ENCODE data around the gene GAGE13. TPM values are rescaled to one million over a fixed set of nuclear protein-coding genes. Genes with fewer than 3 reads are reported as not detected.
"Not testable (repeated sequence)": the region's sequence is repeated elsewhere in the genome, so short reads cannot be mapped to it uniquely, and the experiment has no call there.

GAGE13 gene
- total RNA-seq, 1 donor from 2014 or later: not detected

DNA sequence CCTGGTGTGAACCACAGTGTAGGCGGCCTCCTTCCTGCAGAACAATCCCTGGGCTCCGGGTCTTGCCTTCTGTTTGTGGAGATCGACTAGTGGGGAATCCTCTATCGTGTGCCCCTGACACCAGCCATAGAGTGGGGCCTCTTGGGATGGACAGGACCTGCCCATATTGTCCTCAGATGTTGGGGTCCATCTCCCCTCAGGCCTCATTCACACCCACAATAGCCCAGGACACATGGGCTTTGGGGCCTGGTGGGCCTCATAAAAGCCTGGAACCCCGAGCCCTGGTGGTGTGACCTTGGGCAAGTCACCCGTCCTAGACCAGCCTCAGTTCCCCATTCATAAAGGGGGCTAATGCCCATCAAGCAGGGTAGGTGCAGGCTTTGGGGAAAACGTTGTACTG lies 41.2 kb upstream of the GAGE13 start:
- Mint-ChIP-seq H3K27me3 (ENCODE audit: unreplicated experiment) (no peaks in the 10 kb centered on the region), H3K4me1 (ENCODE audit: low read depth, unreplicated experiment) (no peaks in the 10 kb centered on the region), H3K4me3 (ENCODE audit: unreplicated experiment) (no peak overlapping the region), H3K27ac (ENCODE audit: unreplicated experiment) (no peak overlapping the region), H3K9me3 (ENCODE audit: unreplicated experiment) (no peaks in the 10 kb centered on the region), H3K36me3 (ENCODE audit: unreplicated experiment) (no peaks in the 10 kb centered on the region)
- TF ChIP-seq, protein P1, sequence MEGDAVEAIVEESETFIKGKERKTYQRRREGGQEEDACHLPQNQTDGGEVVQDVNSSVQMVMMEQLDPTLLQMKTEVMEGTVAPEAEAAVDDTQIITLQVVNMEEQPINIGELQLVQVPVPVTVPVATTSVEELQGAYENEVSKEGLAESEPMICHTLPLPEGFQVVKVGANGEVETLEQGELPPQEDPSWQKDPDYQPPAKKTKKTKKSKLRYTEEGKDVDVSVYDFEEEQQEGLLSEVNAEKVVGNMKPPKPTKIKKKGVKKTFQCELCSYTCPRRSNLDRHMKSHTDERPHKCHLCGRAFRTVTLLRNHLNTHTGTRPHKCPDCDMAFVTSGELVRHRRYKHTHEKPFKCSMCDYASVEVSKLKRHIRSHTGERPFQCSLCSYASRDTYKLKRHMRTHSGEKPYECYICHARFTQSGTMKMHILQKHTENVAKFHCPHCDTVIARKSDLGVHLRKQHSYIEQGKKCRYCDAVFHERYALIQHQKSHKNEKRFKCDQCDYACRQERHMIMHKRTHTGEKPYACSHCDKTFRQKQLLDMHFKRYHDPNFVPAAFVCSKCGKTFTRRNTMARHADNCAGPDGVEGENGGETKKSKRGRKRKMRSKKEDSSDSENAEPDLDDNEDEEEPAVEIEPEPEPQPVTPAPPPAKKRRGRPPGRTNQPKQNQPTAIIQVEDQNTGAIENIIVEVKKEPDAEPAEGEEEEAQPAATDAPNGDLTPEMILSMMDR (IDR thresholded peaks at IDR 0.05; ENCODE audit: partially characterized antibody, unreplicated experiment): no peak
- no peak for DNase-seq

DNA sequence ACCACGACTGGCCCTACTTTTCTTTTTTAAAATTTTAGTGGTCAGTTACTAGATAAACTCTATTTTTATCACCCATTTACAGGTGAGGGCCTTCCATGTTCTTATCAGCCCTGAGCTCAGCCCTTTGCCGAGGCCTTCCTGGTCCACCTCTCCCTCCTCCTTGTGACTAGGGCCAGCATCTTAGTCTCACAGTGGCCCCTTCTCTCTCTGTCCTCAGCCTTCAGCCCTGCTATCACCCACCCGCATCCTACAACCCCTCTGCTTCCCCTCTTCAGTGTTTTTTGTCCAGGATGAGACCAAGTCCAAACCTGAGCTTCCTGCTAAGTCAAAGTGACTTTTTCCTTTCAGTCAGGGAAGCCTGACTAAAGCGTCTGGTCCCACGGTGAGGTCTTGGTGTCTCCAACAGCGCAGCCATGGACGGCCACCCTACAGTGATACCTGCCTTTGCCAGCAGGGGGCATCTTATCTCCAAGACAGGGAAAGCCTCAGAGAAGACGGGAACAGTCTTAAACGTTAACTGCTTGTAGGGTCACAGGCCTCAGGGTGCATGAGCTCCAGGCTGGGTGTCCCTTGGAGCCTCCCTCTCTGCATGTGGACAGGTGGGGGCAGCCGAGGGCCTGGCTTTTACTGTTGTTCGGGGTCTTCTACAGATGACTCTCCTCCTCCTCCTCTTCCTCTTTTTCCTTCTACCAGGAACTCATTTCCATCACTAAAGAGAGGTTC lies 39.6 kb upstream of the GAGE13 start:
- TF ChIP-seq, protein P1 (IDR thresholded peaks at IDR 0.05; ENCODE audit: partially characterized antibody, unreplicated experiment): peak; percentile 76
- Mint-ChIP-seq H3K9me3 (ENCODE audit: unreplicated experiment) (no peaks in the 10 kb centered on the region), H3K4me3 (ENCODE audit: unreplicated experiment) (no peak overlapping the region), H3K36me3 (ENCODE audit: unreplicated experiment) (no peaks in the 10 kb centered on the region), H3K4me1 (ENCODE audit: low read depth, unreplicated experiment) (no peaks in the 10 kb centered on the region), H3K27me3 (ENCODE audit: unreplicated experiment) (no peaks in the 10 kb centered on the region), H3K27ac (ENCODE audit: unreplicated experiment) (no peak overlapping the region)
- peak; percentile 80 for DNase-seq

- Mint-ChIP-seq H3K27ac (ENCODE audit: unreplicated experiment) (no peak overlapping the region), H3K4me3 (ENCODE audit: unreplicated experiment) (no peak overlapping the region), H3K9me3 (ENCODE audit: unreplicated experiment) (peaks cover under 1% of the 10 kb centered on the region), H3K27me3 (ENCODE audit: unreplicated experiment) (no peaks in the 10 kb centered on the region), H3K4me1 (ENCODE audit: low read depth, unreplicated experiment) (no peaks in the 10 kb centered on the region), H3K36me3 (ENCODE audit: unreplicated experiment) (no peaks in the 10 kb centered on the region)
- no peak for DNase-seq
- TF ChIP-seq, protein P1 (IDR thresholded peaks at IDR 0.05; ENCODE audit: partially characterized antibody, unreplicated experiment): no peak
These were observed 38.7 kb upstream of the GAGE13 start for GRCh38 chrX:49292400-49293362.

GRCh38 chrX:49299293-49299692 lies 32.1 kb upstream of the GAGE13 start:
- H3K27me3 Mint-ChIP-seq (ENCODE audit: unreplicated experiment); H3K4me1 Mint-ChIP-seq (ENCODE audit: low read depth, unreplicated experiment); H3K9me3 Mint-ChIP-seq (ENCODE audit: unreplicated experiment); H3K27ac Mint-ChIP-seq (ENCODE audit: unreplicated experiment); DNase-seq; H3K4me3 Mint-ChIP-seq (ENCODE audit: unreplicated experiment); H3K36me3 Mint-ChIP-seq (ENCODE audit: unreplicated experiment): not testable (repeated sequence)

- Mint-ChIP-seq H3K27ac (ENCODE audit: unreplicated experiment) (no peak overlapping the region), H3K4me1 (ENCODE audit: low read depth, unreplicated experiment) (no peaks in the 10 kb centered on the region), H3K27me3 (ENCODE audit: unreplicated experiment) (no peaks in the 10 kb centered on the region), H3K36me3 (ENCODE audit: unreplicated experiment) (no peaks in the 10 kb centered on the region), H3K4me3 (ENCODE audit: unreplicated experiment) (no peak overlapping the region), H3K9me3 (ENCODE audit: unreplicated experiment) (peaks cover 3% of the 10 kb centered on the region)
- DNase-seq: no peak
- TF ChIP-seq, protein P1 (IDR thresholded peaks at IDR 0.05; ENCODE audit: partially characterized antibody, unreplicated experiment): no peak
These were observed 30.7 kb upstream of the GAGE13 start for GRCh38 chrX:49300703-49301102.
